ENCODE measurements around the gene CDPF1.
"Not testable (repeated sequence)": the region's sequence is repeated elsewhere in the genome, so short reads cannot be mapped to it uniquely, and the experiment has no call there.

The CDPF1 gene

GRCh38 chr22:46224044-46224897, 25.8 kb downstream of the CDPF1 start:
- DNase-seq = no peak

GRCh38 chr22:46220921-46221320, 29.2 kb downstream of the CDPF1 start:
- DNase-seq = no peak

GRCh38 chr22:46219636-46220035, 30.5 kb downstream of the CDPF1 start:
- DNase-seq = no peak

GRCh38 chr22:46214616-46215015, 35.5 kb downstream of the CDPF1 start:
- DNase-seq = no peak

GRCh38 chr22:46214149-46214548, 35.9 kb downstream of the CDPF1 start:
- no peak for DNase-seq

- DNase-seq = no peak
Measured at GRCh38 chr22:46213052-46213451, 37.0 kb downstream of the CDPF1 start.

GRCh38 chr22:46212195-46212594, 37.9 kb downstream of the CDPF1 start:
- no peak for DNase-seq

- no peak for DNase-seq
Measured at GRCh38 chr22:46209262-46209661, 40.8 kb downstream of the CDPF1 start.

- no peak for DNase-seq
Measured at GRCh38 chr22:46203601-46203980, 46.5 kb downstream of the CDPF1 start.

- no peak for DNase-seq
Measured at GRCh38 chr22:46202897-46203600, 47.0 kb downstream of the CDPF1 start.

GRCh38 chr22:46201059-46201757, 48.9 kb downstream of the CDPF1 start:
- no peak for DNase-seq

- not testable (repeated sequence) for DNase-seq
Measured at GRCh38 chr22:46198806-46199205, 51.3 kb downstream of the CDPF1 start.

GRCh38 chr22:46198274-46198673, 51.8 kb downstream of the CDPF1 start:
- DNase-seq = no peak

- DNase-seq = no peak
Measured at GRCh38 chr22:46196278-46196677, 53.8 kb downstream of the CDPF1 start.

- DNase-seq = no peak
Measured at GRCh38 chr22:46195487-46196165, 54.5 kb downstream of the CDPF1 start.
